Heart left ventricle (tissue), 16 donors: ENCODE results near the gene PABPC1L. TPM values are rescaled to one million over a fixed set of nuclear protein-coding genes. Genes with fewer than 3 reads are reported as not detected.
"Not testable (repeated sequence)": the region's sequence is repeated elsewhere in the genome, so short reads cannot be mapped to it uniquely, and the experiment has no call there.

Source experiments
- ATAC-seq, 4 donors: fragments of 200-7000 bp; cut with Tn5 transposase; one replicate each; pipeline ENCODE4 v1.9.1; 2020 to 2022; ENCODE audit warnings: moderate library complexity in 4 of 4, mild to moderate bottlenecking in 3 of 4, moderate number of reproducible peaks in 1 of 4
- DNase-seq, 5 donors: peaks; one replicate each; pipeline ENCODE4 v3.0.0-alpha.2; 2020
- H3K27ac ChIP-seq, 12 donors: fragments of 200-600 bp; sonication (generic) in 4 of 12; one replicate each; pipeline versions ENCODE4 v1.5.0 to v1.8.0; 2016 to 2022; ENCODE audit warnings: mild to moderate bottlenecking in 2 of 12
- H3K27me3 ChIP-seq, 9 donors: fragments of 200-600 bp; sonication (generic) in 2 of 9; one replicate each; pipeline versions ENCODE4 v1.5.1 to v1.8.0; 2016 to 2022; ENCODE audit warnings: mild to moderate bottlenecking in 3 of 9
- H3K36me3 ChIP-seq, 9 donors: fragments of 200-600 bp; sonication (generic) in 2 of 9; one replicate each; pipeline versions ENCODE4 v1.5.0 to v1.8.0; 2018 to 2022; ENCODE audit warnings: mild to moderate bottlenecking in 2 of 9
- H3K4me1 ChIP-seq, 12 donors: fragments of 200-600 bp; sonication (generic) in 4 of 12; one replicate each; pipeline versions ENCODE4 v1.5.0 to v1.8.0; 2016 to 2022; ENCODE audit warnings: mild to moderate bottlenecking in 3 of 12
- H3K4me3 ChIP-seq, 12 donors: fragments of 200-600 bp; sonication (generic) in 4 of 12; one replicate each; pipeline versions ENCODE4 v1.5.0 to v1.8.0; 2017 to 2022; ENCODE audit warnings: mild to moderate bottlenecking in 9 of 12, moderate library complexity in 4 of 12
- H3K9me3 ChIP-seq, 12 donors: fragments of 200-600 bp; sonication (generic) in 4 of 12; one replicate each; pipeline versions ENCODE4 v1.5.0 to v1.8.0; 2016 to 2022; ENCODE audit warnings: mild to moderate bottlenecking in 1 of 12
- CTCF ChIP-seq, 12 donors: fragments of 200-600 bp; sonication (generic) in 4 of 12; IDR thresholded peaks; one replicate each; pipeline versions ENCODE4 v1.5.0 to v1.8.0; 2018 to 2022; ENCODE audit warnings: antibody characterized with exemption in 12 of 12, mild to moderate bottlenecking in 5 of 12
- POLR2A ChIP-seq, 2 donors: fragments of 450-650 bp; IDR thresholded peaks; one replicate each; pipeline ENCODE4 v1.6.1; 2017; ENCODE audit warnings: antibody characterized with exemption in 2 of 2, mild to moderate bottlenecking in 2 of 2, moderate library complexity in 2 of 2
- WGBS, 4 donors: extraction: QIAGEN DNeasy Blood & Tissue Kit in 2 of 4; methylation state at CpG; one replicate each; pipeline versions ENCODE4 v1.1.5 to v1.1.7; 2013 to 2018; 5-methylcytosine and 5-hydroxymethylcytosine counted together
- intact Hi-C, 10 donors: fragments of 100-400 bp; cut with DNase I; formaldehyde crosslinking; loops; one replicate each; pipeline versions ENCODE4 v1.11.1 to v1.14.2; 2022
- polyA plus RNA-seq, 2 donors: library from polyadenylated mRNA; stranded (reverse); fragments of 200-250 nt; gene quantifications; one replicate each; pipeline ENCODE4 v1.2.3, GENCODE V29; 2013
- total RNA-seq, 9 donors: library from RNA; depleted of rRNA in 2 of 9; stranded (reverse); fragments of >200 nt in 2 of 9; fragmentation: NEBNext Ultra II Directional in 3 of 9; extraction: Animal tissue kit (Norgen Biotek cat#: 25700) in 3 of 9; gene quantifications; one replicate each; pipeline versions ENCODE4 v1.1.0 to v1.2.4, GENCODE V29; 2016 to 2023
- donor health status: ischemic (EF 13 %, LVEDD 7.1; RV severe dilation, severe dysfunction).
- donor health status: healthy with polysubstance abuse.
- donor health status: DM: no; HTN: yes; CAD: no.
- donor health status: DM: no; HTN: no; CAD: no.
- donor health status: ischemic (EF 25% LVEDD 6.9; RV normal size, moderate dysfunction).
- donor health status: ischemic (EF 25% LVEDD 5.7; RV mildly dilated, moderate dysfunction).
- donor health status: healthy.
- donor health status: DM: yes; HTN: yes; CAD: no.
- donor health status: ischemic (EF 35%, LVEDD 5.7; RV mildly dilated, moderate dysfunction).
- donor health status: nonischemic (EF 11% LVEDD 7.7; RV severe dilation, severe dysfunction).
- donor health status: DM: yes; HTN: yes; CAD: no.
- donor health status: PGD.
- donor health status: ischemic (EF 29% LVEDD 5.4; RV normal size, mild dysfunction).
- donor health status: nonischemic (EF 23%, LVEDD 6.1; RV moderate dilation, normal function).

Gene PABPC1L
- total and polyA plus RNA-seq, 11 donors: 0.58 to 5.9 (median 2.4) TPM

GRCh38 chr20:44866703-44867335, 43.0 kb upstream of the PABPC1L start:
- H3K27me3 ChIP-seq: peaks cover 0 to 5% (median 0%) of the 10 kb centered on the region in 9 donors
- no peak overlapping the region for H3K27ac ChIP-seq
- WGBS, 4 donors: 72 to 82% (median 81%) methylated on average over 8 of the region's 8 CpGs
- H3K4me1 ChIP-seq: peaks cover 0 to 28% (median 9%) of the 10 kb centered on the region in 12 donors
- ATAC-seq (no peak), DNase-seq (no peak)
- intact Hi-C loops: loop anchor here (1.0 to 10.0 kb wide), 10 partner anchors 114 to 482 kb away; no protein-coding TSS in a partner anchor
- H3K9me3 ChIP-seq: no peaks in the 10 kb centered on the region
- peak overlapping the region in 1 of 12 donors; percentile 32 for H3K4me3 ChIP-seq
- H3K36me3 ChIP-seq: no peaks in the 10 kb centered on the region
- no peak for TF ChIP-seq POLR2A (IDR thresholded peaks at IDR 0.05)
- no peak for TF ChIP-seq CTCF (IDR thresholded peaks at IDR 0.05)

- no peak for ATAC-seq
- Histone ChIP-seq H3K9me3 (no peaks in the 10 kb centered on the region), H3K27me3 (peaks cover 0 to 5% (median 0%) of the 10 kb centered on the region in 9 donors), H3K36me3 (no peaks in the 10 kb centered on the region), H3K4me1 (peaks cover 0 to 10% (median 0%) of the 10 kb centered on the region in 12 donors), H3K4me3 (no peak overlapping the region), H3K27ac (no peak overlapping the region)
- no peak for TF ChIP-seq CTCF (IDR thresholded peaks at IDR 0.05)
- no peak for TF ChIP-seq POLR2A (IDR thresholded peaks at IDR 0.05)
- intact Hi-C loops: loop anchor here in 6 of 10 donors (5.0 to 10.0 kb wide), 4 partner anchors 182 to 485 kb away; no protein-coding TSS in a partner anchor
- DNase-seq: no peak
- WGBS, 4 donors: 71 to 74% (median 72%) methylated on average over 5 of the region's 5 CpGs
Measured at GRCh38 chr20:44869471-44869870, 40.4 kb upstream of the PABPC1L start.

GRCh38 chr20:44882360-44882759, 27.5 kb upstream of the PABPC1L start:
- not testable (repeated sequence) for ATAC-seq, H3K27me3 ChIP-seq, H3K27ac ChIP-seq, H3K4me3 ChIP-seq, H3K9me3 ChIP-seq, DNase-seq, H3K36me3 ChIP-seq
- intact Hi-C loops: loop anchor here in 1 of 10 donors (10.0 kb wide), 1 partner anchor 338 kb away; no protein-coding TSS in a partner anchor
- H3K4me1 ChIP-seq: peaks cover 6 to 23% (median 15%) of the 10 kb centered on the region in 12 donors
- 91 to 96% (median 94%) methylated on average over 4 of the region's 4 CpGs for WGBS, 4 donors

- WGBS, 4 donors: 91 to 93% (median 92%) methylated on average over 7 of the region's 7 CpGs
- Histone ChIP-seq H3K27ac (no peak overlapping the region), H3K4me3 (no peak overlapping the region), H3K4me1 (peaks cover 8 to 32% (median 24%) of the 10 kb centered on the region in 12 donors), H3K27me3 (no peaks in the 10 kb centered on the region), H3K9me3 (no peaks in the 10 kb centered on the region), H3K36me3 (peaks cover 0 to 7% (median under 1%) of the 10 kb centered on the region in 9 donors)
- no peak for ATAC-seq
- TF ChIP-seq CTCF (IDR thresholded peaks at IDR 0.05) (no peak), POLR2A (IDR thresholded peaks at IDR 0.05) (no peak)
- intact Hi-C loops: loop anchor here in 1 of 10 donors (10.0 kb wide), 1 partner anchor 339 kb away; no protein-coding TSS in a partner anchor
- DNase-seq: no peak
Measured at GRCh38 chr20:44883214-44883902, 26.5 kb upstream of the PABPC1L start.
